Adrenal gland (tissue), 12 donors: ENCODE measurements around the gene P2RY8. TPM values are rescaled to one million over a fixed set of nuclear protein-coding genes. Genes with fewer than 3 reads are reported as not detected.
"Not testable (repeated sequence)": the region's sequence is repeated elsewhere in the genome, so short reads cannot be mapped to it uniquely, and the experiment has no call there.

Experiments used
- DNase-seq, 7 donors: peaks; one replicate each; pipeline ENCODE4 v3.0.0-alpha.2; 2019 to 2020
- H3K27ac ChIP-seq, 5 donors: fragments of 200-600 bp; sonication (generic) in 4 of 5; 1 replicate in 3 of 5; 2 replicates in 2 of 5; pipeline versions ENCODE4 v1.5.1 to v1.8.0; 2016 to 2020; ENCODE audit warnings: mild to moderate bottlenecking in 1 of 5
- H3K27me3 ChIP-seq: fragments of 200-600 bp; 2 replicates; pipeline ENCODE4 v1.8.0; 2021
- H3K36me3 ChIP-seq, 2 donors: fragments of 200-600 bp; replicated peaks in 1 of 2; 1 replicate in 1 of 2; 2 replicates in 1 of 2; pipeline versions ENCODE4 v1.5.1 to v1.8.0; 2018 to 2022
- H3K4me1 ChIP-seq, 2 donors: fragments of 200-600 bp; replicated peaks in 1 of 2; 1 replicate in 1 of 2; 2 replicates in 1 of 2; pipeline versions ENCODE4 v1.5.1 to v1.8.0; 2018 to 2021
- H3K4me3 ChIP-seq, 4 donors: fragments of 200-600 bp; sonication (generic) in 3 of 4; one replicate each; pipeline ENCODE4 v1.5.1; 2016 to 2018
- H3K9me3 ChIP-seq, 3 donors: fragments of 200-600 bp; sonication (generic) in 1 of 3; replicated peaks in 1 of 3; 1 replicate in 2 of 3; 2 replicates in 1 of 3; pipeline versions ENCODE4 v1.5.1 to v1.8.0; 2016 to 2021
- POLR2A ChIP-seq, 2 donors: fragments of 450-650 bp; IDR thresholded peaks; one replicate each; pipeline ENCODE4 v1.6.1; 2017; ENCODE audit warnings: antibody characterized with exemption in 2 of 2, mild to moderate bottlenecking in 2 of 2, moderate library complexity in 1 of 2
- WGBS, 4 donors: extraction: QIAGEN DNeasy Blood & Tissue Kit in 2 of 4; methylation state at CpG; one replicate each; pipeline versions ENCODE4 v1.1.5 to v1.1.7; 2013 to 2017; 5-methylcytosine and 5-hydroxymethylcytosine counted together
- intact Hi-C, 2 donors: fragments of 100-400 bp; cut with DNase I; formaldehyde crosslinking; loops; one replicate each; pipeline versions ENCODE4 v1.14.1 to v1.15.0; 2022 to 2023
- polyA plus RNA-seq, 3 donors: library from polyadenylated mRNA; stranded (reverse); fragments of 200-250 nt in 2 of 3; fragments of 350-450 nt in 1 of 3; fragmentation: Illumina TruSeq in 1 of 3; extraction: RNeasy Lipid Tissue Mini Kit (QIAGEN cat#74804) in 1 of 3; gene quantifications; one replicate each; pipeline ENCODE4 v1.2.3, GENCODE V29; 2013 to 2014
- total RNA-seq, 9 donors: library from RNA; depleted of rRNA in 4 of 9; stranded (reverse); fragments of >200 nt in 4 of 9; fragments of 120-200 nt in 1 of 9; fragmentation: NEBNext Ultra II Directional in 1 of 9; extraction: Animal tissue kit (Norgen Biotek cat#: 25700) in 1 of 9; gene quantifications; one replicate each; pipeline versions ENCODE4 v1.1.0 to v1.2.4, GENCODE V29; 2013 to 2023
- TF ChIP-seq, protein P1 (sequence below), 6 experiments: fragments of 450-650 bp in 4 of 6; fragments of 200-600 bp in 2 of 6; sonication (generic) in 1 of 6; IDR thresholded peaks; 1 replicate in 5 of 6; 2 replicates in 1 of 6; pipeline versions ENCODE4 v1.5.1 to v1.8.0; 2016 to 2021; ENCODE audit warnings: antibody characterized with exemption in 6 of 6, mild to moderate bottlenecking in 2 of 6, moderate library complexity in 1 of 6
- donor health status: healthy with polysubstance abuse.
- donor health status: Bipolar disorder and iron deficiency.
- donor health status: DM: yes; HTN: yes; CAD: no.
- donor health status: DM: no; HTN: no; CAD: no.
- donor health status: DM: no; HTN: no; CAD: no.
- donor health status: DM: yes; HTN: yes; CAD: no.

Gene P2RY8
- total and polyA plus RNA-seq, 12 donors, result 1.9 to 13.4 (median 6.0) TPM

DNA sequence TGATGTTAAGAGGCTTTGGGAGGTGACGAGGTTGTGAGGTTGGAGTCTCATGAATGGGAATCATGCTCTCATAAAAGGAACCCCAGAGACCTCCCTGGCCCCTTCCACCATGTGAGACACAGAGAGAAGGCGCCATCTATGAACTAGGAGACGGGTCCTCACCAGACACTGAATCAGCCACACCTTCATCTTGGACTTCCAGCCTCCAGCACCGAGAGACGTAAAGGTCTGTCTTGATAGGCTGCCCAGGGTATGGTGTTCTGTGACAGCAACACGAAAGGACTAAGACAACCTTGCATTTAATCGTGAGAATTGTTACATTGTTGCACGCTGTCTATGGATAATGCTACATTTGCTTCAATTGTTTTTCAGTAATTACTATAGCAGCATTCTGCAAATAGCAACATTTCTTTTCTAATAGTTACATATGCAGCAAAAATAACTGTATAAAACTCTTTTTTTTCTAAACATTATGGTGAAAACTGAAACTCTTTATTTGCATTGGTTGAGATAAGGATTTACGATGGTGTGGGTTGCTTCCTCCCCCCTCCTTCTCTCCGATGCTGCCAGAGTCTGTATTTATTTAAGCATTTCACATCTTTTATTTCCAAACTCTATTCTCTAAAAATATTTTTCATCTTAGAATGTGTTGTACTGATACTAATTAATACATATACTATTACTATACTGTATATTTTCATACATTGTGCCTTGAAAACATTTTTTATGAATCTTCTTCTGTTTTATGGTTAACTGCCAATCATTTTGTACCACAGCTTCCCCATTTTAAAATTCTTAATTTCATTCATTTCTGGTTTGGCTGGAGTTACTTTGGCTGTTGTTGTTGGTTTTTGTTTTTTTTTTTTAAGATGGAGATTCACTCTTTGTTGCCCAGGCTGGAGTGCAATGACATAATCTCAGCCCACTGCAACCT is 28.0 kb upstream of the P2RY8 start:
- no peaks in the 10 kb centered on the region for H3K9me3 ChIP-seq
- WGBS, 4 donors, result 46 to 53% (median 49%) methylated on average over 10 of the region's 10 CpGs
- H3K27me3 ChIP-seq, result no peaks in the 10 kb centered on the region
- H3K4me1 ChIP-seq, result no peaks in the 10 kb centered on the region
- no peak overlapping the region for H3K27ac ChIP-seq
- intact Hi-C loops, result no loop called here
- TF ChIP-seq POLR2A (IDR thresholded peaks at IDR 0.05), result no peak
- TF ChIP-seq, protein P1, sequence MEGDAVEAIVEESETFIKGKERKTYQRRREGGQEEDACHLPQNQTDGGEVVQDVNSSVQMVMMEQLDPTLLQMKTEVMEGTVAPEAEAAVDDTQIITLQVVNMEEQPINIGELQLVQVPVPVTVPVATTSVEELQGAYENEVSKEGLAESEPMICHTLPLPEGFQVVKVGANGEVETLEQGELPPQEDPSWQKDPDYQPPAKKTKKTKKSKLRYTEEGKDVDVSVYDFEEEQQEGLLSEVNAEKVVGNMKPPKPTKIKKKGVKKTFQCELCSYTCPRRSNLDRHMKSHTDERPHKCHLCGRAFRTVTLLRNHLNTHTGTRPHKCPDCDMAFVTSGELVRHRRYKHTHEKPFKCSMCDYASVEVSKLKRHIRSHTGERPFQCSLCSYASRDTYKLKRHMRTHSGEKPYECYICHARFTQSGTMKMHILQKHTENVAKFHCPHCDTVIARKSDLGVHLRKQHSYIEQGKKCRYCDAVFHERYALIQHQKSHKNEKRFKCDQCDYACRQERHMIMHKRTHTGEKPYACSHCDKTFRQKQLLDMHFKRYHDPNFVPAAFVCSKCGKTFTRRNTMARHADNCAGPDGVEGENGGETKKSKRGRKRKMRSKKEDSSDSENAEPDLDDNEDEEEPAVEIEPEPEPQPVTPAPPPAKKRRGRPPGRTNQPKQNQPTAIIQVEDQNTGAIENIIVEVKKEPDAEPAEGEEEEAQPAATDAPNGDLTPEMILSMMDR (IDR thresholded peaks at IDR 0.05), result no peak
- no peak for DNase-seq
- no peaks in the 10 kb centered on the region for H3K36me3 ChIP-seq
- H3K4me3 ChIP-seq, result no peak overlapping the region

DNA sequence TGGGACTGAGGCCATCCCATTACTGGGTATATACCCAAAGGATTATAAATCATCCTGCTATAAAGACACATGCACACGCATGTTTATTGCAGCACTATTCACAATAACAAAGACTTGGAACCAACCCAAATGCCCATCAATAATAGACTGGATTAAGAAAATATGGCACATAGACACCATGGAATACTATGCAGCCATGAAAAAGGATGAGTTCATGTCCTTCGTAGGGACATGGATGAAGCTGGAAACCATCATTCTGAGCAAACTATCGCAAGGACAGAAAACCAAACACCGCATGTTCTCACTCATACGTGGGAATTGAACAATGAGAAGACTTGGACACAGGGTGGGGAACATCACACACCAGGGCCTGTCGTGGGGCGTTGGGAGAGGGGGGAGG is 27.1 kb upstream of the P2RY8 start:
- intact Hi-C loops, result not testable (repeated sequence)

DNA sequence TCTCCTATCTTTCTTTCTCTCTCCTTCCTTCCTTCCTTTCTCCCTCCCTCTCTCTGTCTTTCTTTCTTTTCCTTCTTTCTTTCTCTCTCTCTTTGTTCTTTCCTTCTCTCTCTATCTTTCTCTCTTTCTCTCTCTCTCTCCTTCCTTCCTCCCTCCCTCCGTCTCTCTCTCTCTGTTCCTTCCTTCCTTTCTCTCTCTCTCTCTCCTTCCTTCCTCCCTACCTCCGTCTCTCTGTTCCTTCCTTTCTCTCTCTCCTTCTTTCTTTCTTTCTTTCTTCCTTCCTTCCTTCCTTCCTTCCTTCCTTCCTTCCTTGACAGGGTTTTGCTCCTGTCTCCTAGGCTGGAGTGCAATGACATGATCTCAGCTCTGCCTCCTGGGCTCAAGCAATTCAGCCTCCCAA is 24.2 kb upstream of the P2RY8 start:
- Histone ChIP-seq H3K36me3 (no peaks in the 10 kb centered on the region), H3K27ac (no peak overlapping the region), H3K27me3 (no peaks in the 10 kb centered on the region), H3K9me3 (no peaks in the 10 kb centered on the region), H3K4me3 (no peak overlapping the region), H3K4me1 (no peaks in the 10 kb centered on the region)
- no peak for DNase-seq
- intact Hi-C loops, result no loop called here
- WGBS, 4 donors, result 47 to 64% (median 56%) methylated on average over 2 of the region's 2 CpGs
- TF ChIP-seq, protein P1 (IDR thresholded peaks at IDR 0.05), result no peak
- TF ChIP-seq POLR2A (IDR thresholded peaks at IDR 0.05), result no peak

More for the DNA sequence above, 27.1 kb upstream of the P2RY8 start:
- H3K4me1 ChIP-seq, H3K36me3 ChIP-seq, DNase-seq, H3K27me3 ChIP-seq, H3K4me3 ChIP-seq, H3K27ac ChIP-seq, H3K9me3 ChIP-seq: not testable (repeated sequence)
- WGBS, 4 donors, result 81 to 88% (median 86%) methylated on average over 7 of the region's 7 CpGs

DNA sequence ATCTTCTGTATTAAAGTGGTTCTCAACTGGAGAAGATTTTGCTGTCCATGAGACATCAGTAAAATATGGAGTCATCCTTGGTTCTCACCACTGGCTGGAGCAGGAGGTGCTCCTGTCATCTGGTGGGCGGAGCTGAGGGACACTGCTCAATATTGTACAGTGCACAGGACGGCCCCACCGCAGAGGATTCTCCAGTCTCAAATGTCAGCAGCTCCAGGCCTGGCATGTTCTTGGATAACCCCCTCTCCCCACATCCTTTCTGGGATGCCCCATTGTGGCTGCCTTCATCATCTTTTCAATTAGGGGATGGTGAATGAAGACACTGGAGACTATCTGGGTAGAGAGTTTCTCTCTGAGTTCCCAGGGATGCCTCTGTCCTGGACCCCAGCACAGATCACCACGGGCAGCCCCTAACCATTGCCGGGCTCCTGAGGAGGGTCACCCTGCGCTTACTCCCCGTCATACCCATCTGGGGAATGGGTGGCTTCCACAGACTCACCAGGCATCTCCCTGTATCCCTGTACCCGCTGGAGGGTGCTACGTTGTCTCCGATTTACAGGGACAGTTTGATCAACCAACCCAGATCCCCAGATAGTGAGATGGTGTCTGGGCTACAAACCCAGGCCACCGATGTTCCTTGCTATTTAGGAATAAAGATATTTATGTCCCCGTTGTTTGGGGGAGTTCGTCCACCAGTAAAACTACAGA is 21.9 kb upstream of the P2RY8 start:
- H3K27ac ChIP-seq, result no peak overlapping the region
- WGBS, 4 donors, result 81 to 91% (median 87%) methylated on average over 11 to 13 of the region's 13 CpGs
- TF ChIP-seq, protein P1 (IDR thresholded peaks at IDR 0.05), result no peak
- no peak for TF ChIP-seq POLR2A (IDR thresholded peaks at IDR 0.05)
- no peak for DNase-seq
- H3K9me3 ChIP-seq, result no peaks in the 10 kb centered on the region
- H3K27me3 ChIP-seq, result no peaks in the 10 kb centered on the region
- no peaks in the 10 kb centered on the region for H3K36me3 ChIP-seq
- H3K4me3 ChIP-seq, result no peak overlapping the region
- intact Hi-C loops, result no loop called here
- H3K4me1 ChIP-seq, result no peaks in the 10 kb centered on the region

DNA sequence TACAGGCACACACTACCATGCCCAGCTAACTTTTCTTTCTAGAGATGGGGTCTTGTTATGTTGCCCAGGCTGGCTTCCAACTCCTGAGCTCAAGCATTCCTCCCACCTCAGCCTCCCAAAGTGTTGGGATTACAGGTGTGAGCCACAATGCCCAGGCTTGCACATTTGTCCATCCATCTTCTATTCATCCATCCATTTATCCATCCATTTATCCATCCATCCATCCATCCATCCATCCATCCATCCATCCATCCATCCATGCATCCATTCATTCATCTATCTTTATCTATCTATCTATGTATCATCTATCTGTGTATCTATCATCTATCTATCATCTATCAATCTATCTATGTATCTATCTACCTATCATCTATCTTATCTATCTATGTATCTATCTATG is 20.5 kb upstream of the P2RY8 start:
- intact Hi-C loops, DNase-seq: not testable (repeated sequence)

More for the DNA sequence above, 20.5 kb upstream of the P2RY8 start:
- not testable (repeated sequence) for H3K4me1 ChIP-seq, H3K27me3 ChIP-seq, H3K9me3 ChIP-seq, H3K27ac ChIP-seq, H3K4me3 ChIP-seq, H3K36me3 ChIP-seq
